AG04449 (cell line): ENCODE measurements around the gene NUMA1.

Experiments
- CTCF ChIA-PET: fragments of 350-600 bp; formaldehyde crosslinking; extraction: SDS; loops from one replicate; lab custom pipeline; 2021; ENCODE audit warnings: antibody characterized with exemption; lab: Yijun Ruan, JAX
- POLR2A ChIA-PET: fragments of 400-600, 350-600 bp; formaldehyde crosslinking; extraction: SDS; loops from one replicate; lab custom pipeline; 2020; ENCODE audit warnings: antibody characterized with exemption, inconsistent platforms; lab: Yijun Ruan, JAX
- DNase-seq: peaks from one replicate; pipeline ENCODE4 v3.0.0-alpha.2; 2010; ENCODE audit warnings: low read depth, low spot score
- H3K4me3 ChIP-seq: 2 replicates; pipeline ENCODE4 v1.5.1; 2011; ENCODE audit warnings: low read depth, mild to moderate bottlenecking, control low read depth, low read length
- TF ChIP-seq, protein P1 (sequence below): IDR thresholded peaks from one replicate; pipeline ENCODE4 v1.5.1; 2011; ENCODE audit warnings: mild to moderate bottlenecking, moderate library complexity, low read length, control low read depth, inconsistent platforms; ENCODE audit not compliant: insufficient read depth; ENCODE audit errors: missing control alignments

NUMA1 gene

DNA sequence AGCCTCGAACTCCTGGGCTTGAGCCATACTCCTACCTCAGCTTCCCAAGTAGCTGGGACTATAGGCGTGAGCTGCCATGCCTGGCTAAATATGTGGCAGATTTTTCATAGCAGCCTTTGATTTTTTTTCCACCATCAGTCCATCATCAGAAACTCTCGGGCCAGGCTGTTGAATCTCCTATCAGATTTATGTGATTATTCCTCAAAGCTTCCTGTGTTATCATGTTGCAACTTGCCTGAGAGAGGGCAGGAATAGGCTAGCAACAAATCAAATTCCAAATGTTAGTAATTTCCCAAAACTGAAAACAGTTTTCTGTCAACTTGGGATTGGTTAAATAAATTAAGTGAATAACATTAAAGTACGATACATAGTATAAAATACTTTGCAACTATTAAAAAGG lies 3.7 kb upstream of the NUMA1 start:
- DNase-seq = no peak
- H3K4me3 ChIP-seq = no peak overlapping the region
- ChIA-PET CTCF (interaction anchor here (0.9 to 6.2 kb wide), 5 partner anchors 9 to 268 kb away, joined by 3 to 71 read pairs (median 5); no protein-coding TSS in a partner anchor), POLR2A (no interaction called here)
- TF ChIP-seq, protein P1, sequence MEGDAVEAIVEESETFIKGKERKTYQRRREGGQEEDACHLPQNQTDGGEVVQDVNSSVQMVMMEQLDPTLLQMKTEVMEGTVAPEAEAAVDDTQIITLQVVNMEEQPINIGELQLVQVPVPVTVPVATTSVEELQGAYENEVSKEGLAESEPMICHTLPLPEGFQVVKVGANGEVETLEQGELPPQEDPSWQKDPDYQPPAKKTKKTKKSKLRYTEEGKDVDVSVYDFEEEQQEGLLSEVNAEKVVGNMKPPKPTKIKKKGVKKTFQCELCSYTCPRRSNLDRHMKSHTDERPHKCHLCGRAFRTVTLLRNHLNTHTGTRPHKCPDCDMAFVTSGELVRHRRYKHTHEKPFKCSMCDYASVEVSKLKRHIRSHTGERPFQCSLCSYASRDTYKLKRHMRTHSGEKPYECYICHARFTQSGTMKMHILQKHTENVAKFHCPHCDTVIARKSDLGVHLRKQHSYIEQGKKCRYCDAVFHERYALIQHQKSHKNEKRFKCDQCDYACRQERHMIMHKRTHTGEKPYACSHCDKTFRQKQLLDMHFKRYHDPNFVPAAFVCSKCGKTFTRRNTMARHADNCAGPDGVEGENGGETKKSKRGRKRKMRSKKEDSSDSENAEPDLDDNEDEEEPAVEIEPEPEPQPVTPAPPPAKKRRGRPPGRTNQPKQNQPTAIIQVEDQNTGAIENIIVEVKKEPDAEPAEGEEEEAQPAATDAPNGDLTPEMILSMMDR = no peak

DNA sequence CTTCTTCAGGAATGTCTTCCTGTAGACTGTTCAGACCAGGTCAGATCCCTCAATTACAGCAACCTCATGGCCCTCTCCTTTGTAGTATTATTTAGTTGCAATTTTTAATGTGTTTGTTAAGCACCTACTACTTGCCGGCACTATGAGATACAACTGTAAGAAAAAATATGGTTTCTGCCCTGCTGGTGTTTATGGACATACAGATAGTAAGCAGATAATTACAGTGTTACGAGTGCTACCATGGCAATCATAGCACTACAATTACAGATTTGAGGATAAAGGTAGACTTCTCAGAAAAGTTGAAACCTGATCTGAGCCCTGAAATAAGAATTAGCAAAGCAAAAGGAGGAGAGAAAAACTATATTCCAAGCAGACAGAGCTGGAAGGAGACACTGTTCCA lies 3.1 kb upstream of the NUMA1 start:
- DNase-seq = no peak
- ChIA-PET POLR2A (no interaction called here), CTCF (interaction anchor here (0.9 to 6.2 kb wide), 2 partner anchors 46 to 60 kb away, joined by 3 to 71 read pairs; no protein-coding TSS in a partner anchor)

DNA sequence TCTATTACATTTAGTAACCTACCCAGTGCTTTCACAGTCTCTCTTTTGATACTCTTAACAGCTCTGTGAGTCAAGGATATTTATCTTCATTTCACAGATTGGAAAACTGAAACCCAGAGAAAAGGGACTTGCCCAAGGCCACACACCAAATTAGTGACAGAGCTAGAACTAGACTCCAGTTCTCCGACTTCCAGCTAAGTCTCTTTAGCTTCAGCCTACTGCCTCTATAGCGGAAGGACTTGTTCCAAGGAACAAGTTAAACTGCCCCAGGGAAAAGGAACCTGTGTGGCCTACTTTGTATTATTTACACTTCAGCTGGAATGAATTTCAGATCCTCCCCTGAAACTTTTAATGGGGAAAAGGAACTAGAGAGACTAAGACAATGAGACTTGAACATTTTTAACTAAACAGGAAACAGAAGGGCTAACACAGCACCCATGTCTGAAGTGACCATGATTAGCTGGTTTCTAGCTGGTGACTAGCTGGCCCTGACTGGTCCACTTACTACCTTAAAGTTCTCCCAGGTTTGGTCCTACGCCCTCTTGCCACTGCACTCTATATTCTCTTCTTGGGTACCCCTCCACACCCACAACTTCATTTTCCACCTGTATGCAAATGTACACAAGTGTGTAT lies 1.6 kb upstream of the NUMA1 start:
- POLR2A ChIA-PET = interaction anchor here (0.5 to 1.1 kb wide), 3 partner anchors 10 to 17 kb away, joined by 3 to 5 read pairs (median 3); no protein-coding TSS in a partner anchor
- TF ChIP-seq, protein P1 = no peak
- CTCF ChIA-PET = interaction anchor here (1.0 to 2.3 kb wide), 6 partner anchors 9 to 352 kb away, joined by 3 to 40 read pairs (median 4); partner anchors contain the start of gene CLPB
- DNase-seq = no peak
- H3K4me3 ChIP-seq = no peak overlapping the region

More for the DNA sequence above, 3.1 kb upstream of the NUMA1 start:
- no peak overlapping the region for H3K4me3 ChIP-seq
- TF ChIP-seq, protein P1 = no peak

DNA sequence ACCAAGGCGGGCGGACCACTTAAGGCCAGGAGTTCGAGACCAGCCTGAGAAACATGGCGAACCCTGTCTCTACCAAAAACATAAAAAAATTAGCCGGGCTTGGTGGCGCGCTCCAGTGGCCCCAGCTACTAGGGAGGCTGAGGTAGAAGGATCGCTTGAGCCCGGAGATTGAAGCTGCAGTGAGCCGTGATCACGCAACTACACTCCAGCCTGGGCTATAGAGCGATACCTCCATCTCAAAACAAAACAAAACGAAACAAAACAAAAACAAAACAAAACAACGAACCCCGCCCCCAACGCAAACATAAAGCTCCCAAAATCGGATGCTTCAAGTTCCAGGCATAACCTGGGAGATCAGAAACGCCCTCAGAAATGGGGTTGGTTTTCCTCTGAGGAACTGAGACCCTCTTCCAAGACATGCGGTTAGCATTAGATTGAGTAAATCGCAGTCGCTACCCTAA lies 872 bp upstream of the NUMA1 start:
- DNase-seq = no peak
- CTCF ChIA-PET = interaction anchor here (1.1 to 2.3 kb wide), 5 partner anchors 10 to 353 kb away, joined by 3 to 40 read pairs (median 5); partner anchors contain the start of gene CLPB
- TF ChIP-seq, protein P1 = no peak
- POLR2A ChIA-PET = interaction anchor here (0.5 kb wide), 1 partner anchor 18 kb away, joined by 3 read pairs; no protein-coding TSS in a partner anchor
- peak overlapping the region; percentile 69 for H3K4me3 ChIP-seq

DNA sequence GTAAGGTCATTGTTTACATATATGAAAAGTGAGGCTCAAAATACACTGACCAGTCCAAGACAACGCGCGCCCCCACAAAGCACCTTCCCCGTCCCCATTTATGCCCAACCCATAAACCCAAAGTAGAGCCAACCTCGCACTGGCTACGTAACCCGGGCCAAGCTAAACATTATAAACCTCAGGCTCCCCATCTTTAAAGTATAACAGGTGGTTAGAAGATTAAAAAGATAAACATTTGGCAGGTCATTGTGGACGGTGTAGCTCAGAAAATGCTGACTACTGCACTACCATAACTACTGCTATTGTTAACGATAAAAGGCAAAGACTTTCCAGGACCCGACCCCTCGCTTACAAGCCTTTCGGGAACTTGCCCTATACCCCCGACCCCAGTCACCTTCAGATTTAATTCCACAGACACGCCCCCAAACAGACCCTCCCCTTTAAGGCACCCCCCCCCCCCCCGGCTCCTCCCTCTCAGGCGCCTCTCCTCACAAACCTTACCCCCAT lies 470 bp downstream of the NUMA1 start:
- TF ChIP-seq, protein P1 = no peak
- DNase-seq = no peak
- ChIA-PET POLR2A (interaction anchor here (2.2 kb wide), 1 partner anchor 39 kb away, joined by 12 read pairs; no protein-coding TSS in a partner anchor), CTCF (no interaction called here)
- peak overlapping the region; percentile 71 for H3K4me3 ChIP-seq

DNA sequence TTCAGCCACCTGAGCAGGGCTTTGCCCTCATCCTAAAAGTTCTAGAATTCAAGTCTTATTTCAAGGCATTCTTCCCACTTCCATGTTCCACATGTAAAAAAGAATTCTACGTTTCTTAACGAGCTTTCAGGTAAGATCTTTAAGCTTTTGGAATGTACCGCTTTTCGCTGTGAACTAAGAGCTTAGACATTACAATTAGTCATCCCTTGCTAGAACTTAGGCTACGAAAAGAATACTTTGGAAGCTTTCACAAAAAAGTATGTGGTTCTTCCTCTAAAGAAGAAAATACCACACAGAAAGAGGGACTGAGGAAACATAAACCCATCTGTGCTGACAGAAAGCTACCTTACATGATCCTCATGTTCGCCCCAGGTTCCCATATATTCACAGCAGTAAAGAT lies 1.9 kb downstream of the NUMA1 start:
- POLR2A ChIA-PET = interaction anchor here (1.2 to 2.2 kb wide), 3 partner anchors 10 to 38 kb away, joined by 3 to 12 read pairs (median 4); no protein-coding TSS in a partner anchor
- DNase-seq = no peak
- CTCF ChIA-PET = interaction anchor here (0.9 to 2.0 kb wide), 12 partner anchors 9 to 352 kb away, joined by 3 to 14 read pairs (median 5); partner anchors contain the start of gene IL18BP
- H3K4me3 ChIP-seq = peak overlapping the region; percentile 71
- TF ChIP-seq, protein P1 = no peak
